SK-N-SH treated with all-trans-retinoic acid at 6 μM for 48 hours (cell line): ENCODE results near the gene PPM1D.
A peak's percentile ranks its signal among the peaks of the same experiment; 100 is the strongest.
"Not testable (repeated sequence)": the region's sequence is repeated elsewhere in the genome, so short reads cannot be mapped to it uniquely, and the experiment has no call there.

Experiments
- ATAC-seq: fragments of 200-7000 bp; cut with Tn5 transposase; 3 replicates; pipeline ENCODE4 v1.9.1; 2020; ENCODE audit warnings: mild to moderate bottlenecking, moderate library complexity
- ESRRG ChIP-seq: fragments of 250-450 bp; sonication (Bioruptor Pico); IDR thresholded peaks from 2 replicates; pipeline ENCODE4 v1.6.1; 2021; ENCODE audit warnings: mild to moderate bottlenecking
- GLIS3 ChIP-seq: fragments of 250-450 bp; sonication (Bioruptor Pico); IDR thresholded peaks from 2 replicates; pipeline ENCODE4 v1.5.0; 2020; ENCODE audit warnings: mild to moderate bottlenecking, moderate library complexity
- ISL1 ChIP-seq: fragments of 250-450 bp; sonication (Bioruptor Pico); IDR thresholded peaks from 2 replicates; pipeline ENCODE4 v2.1.2; 2022; ENCODE audit warnings: mild to moderate bottlenecking, moderate library complexity
- OSR1 ChIP-seq: fragments of 250-450 bp; sonication (Bioruptor Pico); IDR thresholded peaks from 2 replicates; pipeline ENCODE4 v1.8.0; 2022; ENCODE audit warnings: moderate library complexity, mild to moderate bottlenecking, inconsistent platforms
- PPARA ChIP-seq: fragments of 250-450 bp; sonication (Bioruptor Pico); IDR thresholded peaks from 2 replicates; pipeline ENCODE4 v1.5.0; 2020; ENCODE audit warnings: mild to moderate bottlenecking, borderline replicate concordance
- RARB ChIP-seq: fragments of 250-450 bp; sonication (Bioruptor Pico); IDR thresholded peaks from 2 replicates; pipeline ENCODE4 v1.8.0; 2021; ENCODE audit warnings: mild to moderate bottlenecking, moderate library complexity
- SNAI2 ChIP-seq: fragments of 250-450 bp; sonication (Bioruptor Pico); IDR thresholded peaks from 2 replicates; pipeline ENCODE4 v1.5.0; 2020; ENCODE audit warnings: mild to moderate bottlenecking, moderate library complexity
- TOX ChIP-seq: fragments of 250-450 bp; sonication (Bioruptor Pico); IDR thresholded peaks from 2 replicates; pipeline ENCODE4 v1.8.0; 2021; ENCODE audit warnings: mild to moderate bottlenecking, moderate library complexity, borderline replicate concordance
- ZFP3 ChIP-seq: fragments of 250-450 bp; sonication (Bioruptor Pico); IDR thresholded peaks from 2 replicates; pipeline ENCODE4 v1.5.0; 2020; ENCODE audit warnings: mild to moderate bottlenecking, moderate library complexity
- ZFP30 ChIP-seq: fragments of 450-650 bp; formaldehyde crosslinking; IDR thresholded peaks from 2 replicates; pipeline ENCODE4 v1.5.0; 2022; ENCODE audit warnings: mild to moderate bottlenecking, moderate library complexity
- ZNF565 ChIP-seq: fragments of 450-650 bp; formaldehyde crosslinking; conservative IDR thresholded peaks from 2 replicates; pipeline ENCODE4 v1.5.0; 2020; ENCODE audit warnings: low read depth, mild to moderate bottlenecking, moderate library complexity
- ZNF70 ChIP-seq: fragments of 450-650 bp; formaldehyde crosslinking; IDR thresholded peaks from 2 replicates; pipeline ENCODE4 v1.5.0; 2020; ENCODE audit warnings: mild to moderate bottlenecking, moderate library complexity
- ZNF8 ChIP-seq: fragments of 450-650 bp; formaldehyde crosslinking; IDR thresholded peaks from 2 replicates; pipeline ENCODE4 v1.5.0; 2020; ENCODE audit warnings: mild to moderate bottlenecking, moderate library complexity
- TF ChIP-seq, protein P1 (sequence below): fragments of 250-450 bp; sonication (Bioruptor Pico); IDR thresholded peaks from 2 replicates; pipeline ENCODE4 v1.5.1; 2020; ENCODE audit warnings: low read depth, mild to moderate bottlenecking, moderate library complexity
- TF ChIP-seq, protein P2 (sequence below): fragments of 250-450 bp; sonication (Bioruptor Pico); IDR thresholded peaks from 2 replicates; pipeline ENCODE4 v1.5.1; 2021; ENCODE audit warnings: mild to moderate bottlenecking, moderate library complexity
- TF ChIP-seq, protein P3 (sequence below): fragments of 250-450 bp; sonication (Bioruptor Pico); IDR thresholded peaks from 2 replicates; pipeline ENCODE4 v1.8.0; 2020; ENCODE audit warnings: mild to moderate bottlenecking, moderate library complexity, borderline replicate concordance

PPM1D gene

DNA sequence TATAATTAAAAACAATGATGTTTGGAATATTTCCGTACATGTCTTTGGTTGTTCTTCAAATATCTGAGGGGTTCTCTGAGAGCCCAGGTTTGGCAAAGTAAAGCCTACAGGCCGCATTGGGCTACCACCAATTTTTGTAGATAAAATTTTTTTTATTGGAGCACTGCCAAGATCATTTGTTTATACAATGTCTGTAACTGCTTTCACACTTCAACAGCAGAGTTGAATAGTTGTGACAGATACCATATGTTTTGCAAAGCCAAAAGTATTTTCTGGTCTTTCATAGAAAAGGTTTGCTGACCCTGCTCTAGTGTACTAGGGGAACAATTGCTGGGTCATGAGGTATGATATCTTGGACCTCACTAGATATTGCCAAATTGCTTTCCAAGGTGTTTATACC, 10.5 kb downstream of the PPM1D start:
- TF ChIP-seq ZNF8 (CRISPR knock-in tag) (no peak), ZFP30 (CRISPR knock-in tag) (0 out of 2 replicates have a peak, but pooled peaks have one; percentile 15), OSR1 (CRISPR knock-in tag) (no peak)
- TF ChIP-seq, all 23 proteins: peak for 1
- no peak for ATAC-seq

DNA sequence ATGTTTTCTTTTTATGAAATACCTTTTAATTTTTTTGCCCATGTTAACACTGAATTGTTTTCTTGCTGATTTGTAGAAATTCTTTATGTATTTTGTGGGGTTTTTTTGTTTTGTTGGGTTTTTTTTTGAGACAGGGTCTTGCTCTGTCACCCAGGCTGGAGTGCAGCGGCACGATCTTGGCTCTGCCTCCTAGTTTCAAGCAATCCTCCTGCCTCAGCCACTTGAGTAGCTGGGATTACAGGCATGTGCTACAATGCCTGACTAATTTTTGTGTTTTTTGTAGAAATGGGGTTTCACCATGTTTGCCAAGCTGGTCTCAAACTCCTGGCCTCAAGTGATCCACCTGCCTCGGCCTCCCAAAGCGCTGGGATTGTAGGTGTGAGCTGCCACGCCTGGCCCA, 11.3 kb downstream of the PPM1D start:
- ATAC-seq, result not testable (repeated sequence)

DNA sequence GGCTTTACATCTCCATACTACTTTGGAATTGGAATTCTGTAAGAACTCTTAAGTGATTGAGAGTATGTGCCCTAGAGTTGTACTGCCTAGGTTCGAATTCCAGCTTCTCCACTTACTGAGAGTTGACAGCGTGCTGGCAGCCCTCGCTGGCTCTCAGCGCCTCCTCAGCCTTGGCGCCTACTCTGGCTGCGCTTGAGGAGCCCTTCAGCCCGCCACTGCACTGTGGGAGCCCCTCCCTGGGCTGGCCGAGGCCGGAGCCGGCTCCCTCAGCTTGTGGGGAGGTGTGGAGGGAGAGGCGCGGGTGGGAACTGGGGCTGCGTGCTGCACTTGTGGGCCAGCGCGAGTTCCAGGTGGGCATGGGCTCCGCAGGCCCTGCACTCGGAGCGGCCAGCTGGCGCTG, 13.3 kb downstream of the PPM1D start:
- ATAC-seq, result no peak
- TF ChIP-seq ZNF565 (CRISPR knock-in tag) (no peak), SNAI2 (no peak), OSR1 (CRISPR knock-in tag) (no peak), ISL1 (no peak)
- TF ChIP-seq, protein P1, sequence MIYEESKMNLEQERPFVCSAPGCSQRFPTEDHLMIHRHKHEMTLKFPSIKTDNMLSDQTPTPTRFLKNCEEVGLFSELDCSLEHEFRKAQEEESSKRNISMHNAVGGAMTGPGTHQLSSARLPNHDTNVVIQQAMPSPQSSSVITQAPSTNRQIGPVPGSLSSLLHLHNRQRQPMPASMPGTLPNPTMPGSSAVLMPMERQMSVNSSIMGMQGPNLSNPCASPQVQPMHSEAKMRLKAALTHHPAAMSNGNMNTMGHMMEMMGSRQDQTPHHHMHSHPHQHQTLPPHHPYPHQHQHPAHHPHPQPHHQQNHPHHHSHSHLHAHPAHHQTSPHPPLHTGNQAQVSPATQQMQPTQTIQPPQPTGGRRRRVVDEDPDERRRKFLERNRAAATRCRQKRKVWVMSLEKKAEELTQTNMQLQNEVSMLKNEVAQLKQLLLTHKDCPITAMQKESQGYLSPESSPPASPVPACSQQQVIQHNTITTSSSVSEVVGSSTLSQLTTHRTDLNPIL (CRISPR knock-in tag), result no peak
- TF ChIP-seq, all 23 proteins: peak for 0

DNA sequence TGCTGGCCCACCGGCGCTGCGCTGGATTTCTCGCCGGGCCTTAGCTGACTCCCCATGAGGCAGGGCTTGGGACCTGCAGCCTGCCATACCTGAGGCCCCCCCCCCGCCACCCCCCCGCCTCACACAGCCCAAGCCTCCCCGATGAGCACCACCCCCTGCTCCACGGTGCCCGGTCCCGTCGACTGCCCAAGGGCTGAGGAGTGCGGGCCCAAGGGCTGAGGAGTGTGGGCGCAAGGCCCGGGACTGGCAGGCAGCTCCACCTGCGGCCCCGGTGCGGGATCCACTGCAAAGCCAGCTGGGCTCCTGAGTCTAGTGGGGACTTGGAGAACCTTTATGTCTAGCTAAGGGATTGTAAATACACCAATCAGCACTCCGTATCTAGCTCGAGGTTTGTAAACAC, 13.8 kb downstream of the PPM1D start:
- ATAC-seq, result not testable (repeated sequence)

DNA sequence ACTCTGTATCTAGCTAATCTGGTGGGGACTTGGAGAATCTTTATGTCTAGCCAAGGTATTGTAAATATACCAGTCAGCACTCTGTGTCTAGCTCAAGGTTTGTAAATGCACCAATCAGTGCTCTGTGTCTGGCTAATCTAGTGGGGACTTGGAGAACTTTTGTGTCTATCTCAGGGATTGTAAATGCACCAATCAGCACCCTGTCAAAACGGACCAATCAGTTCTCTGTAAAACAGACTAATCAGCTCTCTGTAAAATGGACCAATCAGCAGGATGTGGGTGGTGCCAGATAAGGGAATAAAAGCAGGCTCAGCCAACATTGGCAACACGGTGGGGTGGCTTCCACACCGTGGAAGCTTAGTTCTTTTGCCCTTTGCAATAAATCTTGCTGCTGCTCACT, 14.3 kb downstream of the PPM1D start:
- not testable (repeated sequence) for ATAC-seq

DNA sequence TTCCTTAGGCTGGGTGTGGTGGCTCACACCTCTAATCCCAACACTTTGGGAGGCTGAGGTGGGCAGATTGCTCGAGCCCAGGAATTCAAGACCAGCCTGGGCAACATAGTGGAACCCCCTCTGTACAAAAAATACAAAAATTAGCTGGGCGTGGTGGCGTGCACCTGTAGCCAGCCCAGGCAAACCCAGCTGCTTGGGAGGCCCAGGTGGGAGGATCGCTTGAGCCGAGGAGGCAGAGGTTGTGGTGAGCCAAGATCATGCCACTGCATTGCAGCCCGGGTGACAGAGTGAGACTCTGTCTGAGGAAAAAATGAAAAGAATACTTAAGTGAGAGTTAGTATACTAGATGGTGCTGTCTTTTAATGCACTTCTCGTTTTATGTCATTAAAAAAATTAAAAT, 15.1 kb downstream of the PPM1D start:
- ATAC-seq, result no peak
- TF ChIP-seq RARB (no peak), ESRRG (CRISPR knock-in tag) (no peak), ISL1 (no peak), TOX (CRISPR knock-in tag) (no peak), ZNF565 (CRISPR knock-in tag) (no peak), ZFP3 (CRISPR knock-in tag) (no peak)
- TF ChIP-seq, protein P2, sequence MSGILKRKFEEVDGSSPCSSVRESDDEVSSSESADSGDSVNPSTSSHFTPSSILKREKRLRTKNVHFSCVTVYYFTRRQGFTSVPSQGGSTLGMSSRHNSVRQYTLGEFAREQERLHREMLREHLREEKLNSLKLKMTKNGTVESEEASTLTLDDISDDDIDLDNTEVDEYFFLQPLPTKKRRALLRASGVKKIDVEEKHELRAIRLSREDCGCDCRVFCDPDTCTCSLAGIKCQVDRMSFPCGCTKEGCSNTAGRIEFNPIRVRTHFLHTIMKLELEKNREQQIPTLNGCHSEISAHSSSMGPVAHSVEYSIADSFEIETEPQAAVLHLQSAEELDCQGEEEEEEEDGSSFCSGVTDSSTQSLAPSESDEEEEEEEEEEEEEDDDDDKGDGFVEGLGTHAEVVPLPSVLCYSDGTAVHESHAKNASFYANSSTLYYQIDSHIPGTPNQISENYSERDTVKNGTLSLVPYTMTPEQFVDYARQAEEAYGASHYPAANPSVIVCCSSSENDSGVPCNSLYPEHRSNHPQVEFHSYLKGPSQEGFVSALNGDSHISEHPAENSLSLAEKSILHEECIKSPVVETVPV (CRISPR knock-in tag), result no peak

DNA sequence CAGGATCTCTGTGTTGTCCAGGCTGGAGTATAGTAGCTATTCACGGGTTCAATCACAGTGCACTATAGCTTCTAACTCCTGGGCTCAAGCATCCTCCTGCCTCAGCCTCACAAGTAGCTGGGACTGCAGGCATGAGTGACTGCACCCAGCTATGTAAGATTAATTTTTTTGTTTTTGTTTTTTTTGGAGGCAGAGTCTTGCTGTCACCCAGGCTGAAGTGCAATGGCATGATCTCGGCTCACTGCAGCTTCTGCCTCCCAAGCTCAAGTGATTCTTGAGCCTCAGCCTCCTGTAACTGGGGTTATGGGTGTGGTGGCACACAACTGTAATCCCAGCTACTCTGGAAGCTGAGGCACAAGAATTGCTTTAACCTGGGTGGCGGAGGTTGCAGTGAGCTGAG, 15.8 kb downstream of the PPM1D start:
- TF ChIP-seq, protein P3, sequence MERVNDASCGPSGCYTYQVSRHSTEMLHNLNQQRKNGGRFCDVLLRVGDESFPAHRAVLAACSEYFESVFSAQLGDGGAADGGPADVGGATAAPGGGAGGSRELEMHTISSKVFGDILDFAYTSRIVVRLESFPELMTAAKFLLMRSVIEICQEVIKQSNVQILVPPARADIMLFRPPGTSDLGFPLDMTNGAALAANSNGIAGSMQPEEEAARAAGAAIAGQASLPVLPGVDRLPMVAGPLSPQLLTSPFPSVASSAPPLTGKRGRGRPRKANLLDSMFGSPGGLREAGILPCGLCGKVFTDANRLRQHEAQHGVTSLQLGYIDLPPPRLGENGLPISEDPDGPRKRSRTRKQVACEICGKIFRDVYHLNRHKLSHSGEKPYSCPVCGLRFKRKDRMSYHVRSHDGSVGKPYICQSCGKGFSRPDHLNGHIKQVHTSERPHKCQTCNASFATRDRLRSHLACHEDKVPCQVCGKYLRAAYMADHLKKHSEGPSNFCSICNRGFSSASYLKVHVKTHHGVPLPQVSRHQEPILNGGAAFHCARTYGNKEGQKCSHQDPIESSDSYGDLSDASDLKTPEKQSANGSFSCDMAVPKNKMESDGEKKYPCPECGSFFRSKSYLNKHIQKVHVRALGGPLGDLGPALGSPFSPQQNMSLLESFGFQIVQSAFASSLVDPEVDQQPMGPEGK (CRISPR knock-in tag), result no peak
- TF ChIP-seq, protein P1 (CRISPR knock-in tag), result no peak
- TF ChIP-seq SNAI2 (no peak), ZFP30 (CRISPR knock-in tag) (no peak)
- peak; percentile 20; the same call in 1 of the 3 replicates for ATAC-seq

DNA sequence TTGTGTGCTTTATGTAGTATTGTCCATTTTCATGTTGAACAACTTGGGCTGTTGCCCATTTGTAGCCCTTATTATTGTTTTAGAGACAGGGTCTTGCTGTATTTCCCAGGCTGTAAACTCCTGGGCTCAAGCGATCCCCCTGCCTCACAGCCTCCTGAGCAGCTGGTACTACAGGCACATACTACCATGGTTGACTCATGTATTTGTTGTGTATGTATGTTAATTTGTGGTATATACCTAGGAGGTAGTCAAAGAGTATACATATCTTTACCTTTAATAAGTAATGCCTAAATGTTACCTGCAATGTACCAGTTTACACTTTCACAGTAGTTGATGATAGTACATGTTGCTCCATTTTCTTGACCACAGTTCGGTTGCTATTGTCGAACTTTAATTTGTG, 18.1 kb downstream of the PPM1D start:
- TF ChIP-seq, protein P3 (CRISPR knock-in tag), result no peak
- TF ChIP-seq TOX (CRISPR knock-in tag), result no peak
- TF ChIP-seq ZNF70 (CRISPR knock-in tag), result no peak
- TF ChIP-seq ESRRG (CRISPR knock-in tag), result no peak
- no peak for TF ChIP-seq GLIS3
- TF ChIP-seq, protein P1 (CRISPR knock-in tag), result no peak
- TF ChIP-seq PPARA (CRISPR knock-in tag), result no peak
- no peak for ATAC-seq
